ENCODE data around the gene GLRX. TPM values are rescaled to one million over a fixed set of nuclear protein-coding genes. Genes with fewer than 3 reads are reported as not detected.

Gene GLRX
- total RNA-seq, 1 donor from 2014 or later, result 79.6 TPM

DNA sequence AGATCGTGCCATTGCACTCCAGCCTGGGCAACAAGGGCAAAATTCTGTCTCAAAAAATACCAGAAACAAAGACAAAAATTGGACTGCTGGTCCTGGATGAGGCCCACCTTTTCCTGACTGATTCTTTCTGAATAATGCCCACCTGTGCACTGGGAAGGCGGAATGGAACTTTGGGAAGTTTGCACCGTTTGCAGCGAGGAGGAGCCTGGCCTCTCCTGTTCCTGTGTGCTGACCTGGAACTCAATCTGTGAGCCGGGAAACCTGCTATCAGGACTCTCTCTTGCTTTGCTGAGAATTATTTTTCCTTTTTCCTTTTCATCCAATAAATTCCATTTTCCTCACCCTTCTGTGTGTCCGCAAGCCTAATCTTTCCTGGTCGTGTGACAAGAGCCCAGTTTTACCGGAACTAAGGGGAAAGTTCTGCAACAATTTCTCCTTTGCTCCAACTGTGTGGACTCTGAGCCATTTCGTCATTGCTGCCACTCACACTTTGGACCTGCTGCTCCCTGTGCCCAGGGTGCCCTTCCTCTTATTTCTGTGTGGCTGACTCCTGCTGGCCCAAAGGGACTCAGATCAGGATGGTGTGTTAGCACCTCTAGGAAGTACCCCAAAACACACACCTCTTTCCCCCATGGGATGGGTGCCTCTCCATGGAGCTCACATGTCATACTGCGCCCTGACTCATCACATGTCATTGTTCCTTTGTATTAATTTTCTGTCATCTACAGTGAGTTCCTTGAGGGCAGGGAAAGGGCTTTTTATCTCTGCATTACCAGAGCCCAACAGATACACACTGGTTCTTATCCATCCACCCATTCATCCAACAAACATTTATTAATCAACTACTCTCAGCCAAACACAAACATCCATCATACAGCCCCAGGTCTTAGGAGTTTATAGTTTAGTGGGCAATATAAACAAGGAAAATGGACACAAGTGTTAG lies 4.7 kb upstream of the GLRX start:
- DNase-seq, result no peak
- H3K9me3 Mint-ChIP-seq (ENCODE audit: unreplicated experiment), result peaks cover 4% of the 10 kb centered on the region
- no peak overlapping the region for H3K4me3 Mint-ChIP-seq (ENCODE audit: unreplicated experiment)
- H3K4me1 Mint-ChIP-seq (ENCODE audit: low read depth, unreplicated experiment), result peaks cover 21% of the 10 kb centered on the region
- peaks cover 9% of the 10 kb centered on the region for H3K27me3 Mint-ChIP-seq (ENCODE audit: unreplicated experiment)
- TF ChIP-seq, protein P1, sequence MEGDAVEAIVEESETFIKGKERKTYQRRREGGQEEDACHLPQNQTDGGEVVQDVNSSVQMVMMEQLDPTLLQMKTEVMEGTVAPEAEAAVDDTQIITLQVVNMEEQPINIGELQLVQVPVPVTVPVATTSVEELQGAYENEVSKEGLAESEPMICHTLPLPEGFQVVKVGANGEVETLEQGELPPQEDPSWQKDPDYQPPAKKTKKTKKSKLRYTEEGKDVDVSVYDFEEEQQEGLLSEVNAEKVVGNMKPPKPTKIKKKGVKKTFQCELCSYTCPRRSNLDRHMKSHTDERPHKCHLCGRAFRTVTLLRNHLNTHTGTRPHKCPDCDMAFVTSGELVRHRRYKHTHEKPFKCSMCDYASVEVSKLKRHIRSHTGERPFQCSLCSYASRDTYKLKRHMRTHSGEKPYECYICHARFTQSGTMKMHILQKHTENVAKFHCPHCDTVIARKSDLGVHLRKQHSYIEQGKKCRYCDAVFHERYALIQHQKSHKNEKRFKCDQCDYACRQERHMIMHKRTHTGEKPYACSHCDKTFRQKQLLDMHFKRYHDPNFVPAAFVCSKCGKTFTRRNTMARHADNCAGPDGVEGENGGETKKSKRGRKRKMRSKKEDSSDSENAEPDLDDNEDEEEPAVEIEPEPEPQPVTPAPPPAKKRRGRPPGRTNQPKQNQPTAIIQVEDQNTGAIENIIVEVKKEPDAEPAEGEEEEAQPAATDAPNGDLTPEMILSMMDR (IDR thresholded peaks at IDR 0.05; ENCODE audit: partially characterized antibody, unreplicated experiment), result no peak
- no peaks in the 10 kb centered on the region for H3K36me3 Mint-ChIP-seq (ENCODE audit: unreplicated experiment)
- peak overlapping the region; percentile 13 for H3K27ac Mint-ChIP-seq (ENCODE audit: unreplicated experiment)

DNA sequence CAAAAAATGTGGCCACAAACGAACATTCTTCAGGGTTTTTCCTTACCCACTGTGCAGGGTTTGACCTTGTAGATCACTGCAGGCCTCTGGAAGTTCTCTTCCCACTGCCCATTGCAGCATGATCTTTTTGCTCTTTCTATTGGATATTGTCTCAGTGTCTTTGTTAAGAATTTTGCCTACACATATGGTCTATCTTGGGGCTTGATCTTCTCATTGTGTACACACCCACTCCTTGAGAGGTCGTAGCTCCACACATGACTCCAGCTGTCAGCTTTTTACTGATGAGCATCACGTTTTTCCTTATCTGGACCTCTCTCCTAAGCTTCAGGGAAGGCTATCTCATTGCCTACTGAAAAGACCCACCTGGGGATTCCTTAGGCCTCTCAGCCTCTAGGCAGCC lies 3.0 kb upstream of the GLRX start:
- Mint-ChIP-seq H3K4me1 (ENCODE audit: low read depth, unreplicated experiment) (peaks cover 27% of the 10 kb centered on the region), H3K36me3 (ENCODE audit: unreplicated experiment) (no peaks in the 10 kb centered on the region), H3K4me3 (ENCODE audit: unreplicated experiment) (peak overlapping the region; percentile 31), H3K27ac (ENCODE audit: unreplicated experiment) (peak overlapping the region; percentile 55), H3K9me3 (ENCODE audit: unreplicated experiment) (peaks cover 10% of the 10 kb centered on the region), H3K27me3 (ENCODE audit: unreplicated experiment) (peaks cover 15% of the 10 kb centered on the region)
- no peak for DNase-seq
- TF ChIP-seq, protein P1 (IDR thresholded peaks at IDR 0.05; ENCODE audit: partially characterized antibody, unreplicated experiment), result no peak

DNA sequence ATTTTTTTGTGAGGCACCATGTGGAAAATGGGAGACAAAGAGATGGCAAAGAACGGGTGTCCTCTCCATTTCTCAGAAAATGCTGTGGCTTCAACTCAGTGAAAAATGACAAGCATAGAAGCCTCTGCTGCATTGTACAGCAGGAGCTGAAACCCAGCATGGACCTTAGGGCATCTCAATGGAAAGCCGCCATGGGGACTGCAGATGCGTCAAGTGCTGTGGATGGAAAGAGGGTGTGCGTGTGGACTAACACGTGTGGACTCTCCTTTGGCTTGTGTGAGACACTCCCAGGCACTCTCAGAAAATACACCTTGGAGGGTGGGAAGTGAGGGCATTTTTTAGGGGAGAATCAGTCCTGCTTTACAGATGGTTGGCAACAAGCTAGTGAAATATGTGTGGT lies 2.2 kb upstream of the GLRX start:
- Mint-ChIP-seq H3K36me3 (ENCODE audit: unreplicated experiment) (no peaks in the 10 kb centered on the region), H3K9me3 (ENCODE audit: unreplicated experiment) (peaks cover 10% of the 10 kb centered on the region), H3K4me1 (ENCODE audit: low read depth, unreplicated experiment) (peaks cover 27% of the 10 kb centered on the region), H3K27ac (ENCODE audit: unreplicated experiment) (peak overlapping the region; percentile 9), H3K4me3 (ENCODE audit: unreplicated experiment) (no peak overlapping the region), H3K27me3 (ENCODE audit: unreplicated experiment) (peaks cover 15% of the 10 kb centered on the region)
- DNase-seq, result no peak
- TF ChIP-seq, protein P1 (IDR thresholded peaks at IDR 0.05; ENCODE audit: partially characterized antibody, unreplicated experiment), result no peak

DNA sequence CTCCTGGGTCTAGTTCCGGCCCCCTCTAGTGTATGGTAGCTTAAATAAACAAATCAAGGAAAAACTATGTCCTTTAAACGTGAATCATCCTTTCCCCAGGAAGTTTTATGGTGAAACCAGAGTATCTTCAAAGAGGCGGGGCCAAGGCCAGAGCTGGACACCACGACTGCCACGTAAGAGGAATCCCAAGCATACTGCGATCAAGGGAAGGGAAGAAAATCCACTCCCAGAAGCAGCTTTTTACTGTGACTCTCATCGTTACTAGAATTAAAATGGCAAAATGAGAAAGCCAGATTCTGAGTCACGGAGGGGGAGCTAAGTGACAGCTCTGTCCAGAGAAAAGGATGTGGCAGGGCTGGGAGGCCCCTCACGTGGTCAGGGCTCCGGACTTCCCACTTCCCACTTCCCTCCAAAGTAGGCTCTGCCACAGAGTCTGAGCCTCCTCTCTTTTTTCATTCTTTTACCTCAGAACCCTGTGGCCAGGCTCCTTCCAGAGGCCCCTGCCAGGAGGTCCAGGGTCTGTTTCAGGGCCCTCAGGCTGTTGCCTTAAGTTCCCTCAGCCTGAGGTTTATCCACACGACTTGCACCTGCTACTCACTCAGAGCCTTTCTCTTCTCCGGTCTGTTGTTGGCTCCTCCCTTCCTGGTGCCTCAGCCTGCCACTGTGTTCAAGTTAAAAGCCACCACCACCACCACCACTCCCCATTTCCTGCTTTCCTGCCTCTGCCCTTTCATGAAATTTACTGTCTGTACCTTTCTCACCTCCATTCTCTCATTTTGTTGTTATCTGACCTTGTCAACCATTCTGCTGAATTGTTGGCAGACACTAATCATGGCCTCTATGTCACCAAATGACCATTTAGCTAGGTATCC lies 1.4 kb upstream of the GLRX start:
- peaks cover 3% of the 10 kb centered on the region for H3K36me3 Mint-ChIP-seq (ENCODE audit: unreplicated experiment)
- TF ChIP-seq, protein P1 (IDR thresholded peaks at IDR 0.05; ENCODE audit: partially characterized antibody, unreplicated experiment), result no peak
- H3K9me3 Mint-ChIP-seq (ENCODE audit: unreplicated experiment), result peaks cover 10% of the 10 kb centered on the region
- H3K4me3 Mint-ChIP-seq (ENCODE audit: unreplicated experiment), result peak overlapping the region; percentile 45
- peaks cover 28% of the 10 kb centered on the region for H3K4me1 Mint-ChIP-seq (ENCODE audit: low read depth, unreplicated experiment)
- no peak for DNase-seq
- peak overlapping the region; percentile 46 for H3K27ac Mint-ChIP-seq (ENCODE audit: unreplicated experiment)
- peaks cover 15% of the 10 kb centered on the region for H3K27me3 Mint-ChIP-seq (ENCODE audit: unreplicated experiment)

Data from glutamatergic neuron (in vitro differentiated cells).